ENCODE measurements around the gene ZNF324. TPM values are rescaled to one million over a fixed set of nuclear protein-coding genes. Genes with fewer than 3 reads are reported as not detected.
A peak's percentile ranks its signal among the peaks of the same experiment; 100 is the strongest.

Gene ZNF324
- total RNA-seq, 1 experiment from 2014 or later: 12.7 TPM

DNA sequence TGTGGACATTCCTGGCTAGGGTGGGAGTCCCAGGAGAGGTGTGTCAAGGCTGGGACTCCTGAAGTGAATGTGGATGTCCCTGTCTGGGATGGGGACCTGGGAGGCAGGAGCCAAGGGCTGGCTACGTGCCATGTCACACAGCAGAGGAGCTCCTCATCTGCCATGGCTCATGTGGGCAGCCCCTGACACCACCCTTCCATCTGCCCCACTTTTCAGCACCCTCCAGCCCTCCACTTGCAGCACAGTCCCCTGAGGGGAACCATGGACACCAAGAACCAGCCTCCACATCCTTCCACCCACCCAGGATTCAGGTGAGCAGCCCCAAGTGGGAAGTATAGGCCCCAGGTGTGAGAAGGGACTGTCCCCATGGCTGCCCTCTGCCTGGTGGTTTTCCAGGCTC, 11.0 kb downstream of the ZNF324 start:
- Histone ChIP-seq H3K23me2 (ENCODE audit: insufficient read length, low read depth, low read length, poor library complexity, severe bottlenecking) (peaks cover 7% of the 10 kb centered on the region), H3K27ac (ENCODE audit: insufficient read length, low read depth, low read length) (no peak overlapping the region), H3K14ac (ENCODE audit: insufficient read depth, low read length) (no peak overlapping the region), H2BK20ac (ENCODE audit: low read depth, low read length, poor library complexity, severe bottlenecking) (no peak overlapping the region), H2BK12ac (ENCODE audit: insufficient read length, low read depth, low read length) (no peak overlapping the region), H3K9ac (ENCODE audit: extremely low read depth, insufficient read length, low read length) (no peak overlapping the region), H4K8ac (replicated peaks; ENCODE audit: insufficient read length, low read depth, low read length) (no peak overlapping the region), H3K9me3 (ENCODE audit: control insufficient read depth, low read depth, low read length) (no peaks in the 10 kb centered on the region), H2BK120ac (ENCODE audit: low read depth, low read length, poor library complexity, severe bottlenecking) (no peak overlapping the region), H3K23ac (ENCODE audit: insufficient read length, low read depth, low read length) (no peak overlapping the region), H2AFZ (ENCODE audit: low read length) (no peak overlapping the region), H3K4ac (ENCODE audit: low read depth, low read length) (no peak overlapping the region), H3K79me1 (ENCODE audit: insufficient read depth, low read depth, low read length, poor library complexity, severe bottlenecking) (no peaks in the 10 kb centered on the region), H3K18ac (ENCODE audit: insufficient read length, low read depth, low read length) (no peak overlapping the region), H3K4me2 (ENCODE audit: insufficient read depth, insufficient read length, low read length) (no peak overlapping the region), H2BK15ac (ENCODE audit: low read depth, low read length) (no peak overlapping the region), H4K20me1 (ENCODE audit: control insufficient read depth, insufficient read depth, insufficient read length) (no peaks in the 10 kb centered on the region), H2AK5ac (ENCODE audit: insufficient read length, low read length) (no peak overlapping the region), H4K91ac (ENCODE audit: insufficient read length, low read depth, low read length) (no peak overlapping the region), H3K79me2 (ENCODE audit: insufficient read depth, low read length) (no peaks in the 10 kb centered on the region), H3K4me1 (ENCODE audit: insufficient read depth, low read length) (no peaks in the 10 kb centered on the region), H3K27me3 (ENCODE audit: insufficient read depth, low read length) (no peaks in the 10 kb centered on the region), H3K56ac (ENCODE audit: insufficient read length, low read depth, low read length) (no peak overlapping the region), H4K5ac (ENCODE audit: insufficient read length, low read depth, low read length) (no peak overlapping the region), H3T11ph (ENCODE audit: low read length) (no peak overlapping the region), H2BK5ac (ENCODE audit: insufficient read length, low read length) (no peak overlapping the region)
- Mint-ChIP-seq H3K4me3 (peak overlapping the region in 1 of 2 experiments; percentile 5; a peak in 1 of 5 replicates), H3K9me3 (no peaks in the 10 kb centered on the region), H3K27me3 (ENCODE audit: low read depth) (no peaks in the 10 kb centered on the region; the same call in 1 of the 2 replicates), H3K27ac (peak overlapping the region in 1 of 3 experiments; percentile 4; a peak in 1 of 7 replicates), H3K4me1 (peaks cover 9 to 13% of the 10 kb centered on the region in 2 experiments), H3K36me3 (ENCODE audit: insufficient read depth in 1 of 3, low read depth in 3 of 3) (peaks cover 0 to 12% (median 2%) of the 10 kb centered on the region in 3 experiments; a peak in 4 of 7 replicates)
- TF ChIP-seq, protein P1, sequence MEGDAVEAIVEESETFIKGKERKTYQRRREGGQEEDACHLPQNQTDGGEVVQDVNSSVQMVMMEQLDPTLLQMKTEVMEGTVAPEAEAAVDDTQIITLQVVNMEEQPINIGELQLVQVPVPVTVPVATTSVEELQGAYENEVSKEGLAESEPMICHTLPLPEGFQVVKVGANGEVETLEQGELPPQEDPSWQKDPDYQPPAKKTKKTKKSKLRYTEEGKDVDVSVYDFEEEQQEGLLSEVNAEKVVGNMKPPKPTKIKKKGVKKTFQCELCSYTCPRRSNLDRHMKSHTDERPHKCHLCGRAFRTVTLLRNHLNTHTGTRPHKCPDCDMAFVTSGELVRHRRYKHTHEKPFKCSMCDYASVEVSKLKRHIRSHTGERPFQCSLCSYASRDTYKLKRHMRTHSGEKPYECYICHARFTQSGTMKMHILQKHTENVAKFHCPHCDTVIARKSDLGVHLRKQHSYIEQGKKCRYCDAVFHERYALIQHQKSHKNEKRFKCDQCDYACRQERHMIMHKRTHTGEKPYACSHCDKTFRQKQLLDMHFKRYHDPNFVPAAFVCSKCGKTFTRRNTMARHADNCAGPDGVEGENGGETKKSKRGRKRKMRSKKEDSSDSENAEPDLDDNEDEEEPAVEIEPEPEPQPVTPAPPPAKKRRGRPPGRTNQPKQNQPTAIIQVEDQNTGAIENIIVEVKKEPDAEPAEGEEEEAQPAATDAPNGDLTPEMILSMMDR (conservative IDR thresholded peaks at IDR 0.05): no peak
- no CpG with 5 or more reads among the region's 1 CpG for WGBS (ENCODE audit: extremely low coverage, insufficient read length, low lambda C conversion rate)
- DNase-seq: peak; percentile 22

All from H9 (cell line).